Thyroid gland (tissue), 4 donors: ENCODE measurements around the gene UPB1.

Experiments used
- POLR2A ChIP-seq, 2 donors: fragments of 450-650 bp; IDR thresholded peaks; one replicate each; pipeline ENCODE4 v1.6.1; 2017; ENCODE audit warnings: antibody characterized with exemption in 2 of 2, mild to moderate bottlenecking in 2 of 2, moderate library complexity in 1 of 2
- TF ChIP-seq, protein P1 (sequence below), 6 experiments: fragments of 200-600 bp in 3 of 6; fragments of 450-650 bp in 3 of 6; sonication (generic) in 3 of 6; IDR thresholded peaks; one replicate each; pipeline ENCODE4 v1.5.1; 2016 to 2019; ENCODE audit warnings: antibody characterized with exemption in 6 of 6, mild to moderate bottlenecking in 2 of 6, inconsistent platforms in 1 of 6, moderate library complexity in 1 of 6

DNA sequence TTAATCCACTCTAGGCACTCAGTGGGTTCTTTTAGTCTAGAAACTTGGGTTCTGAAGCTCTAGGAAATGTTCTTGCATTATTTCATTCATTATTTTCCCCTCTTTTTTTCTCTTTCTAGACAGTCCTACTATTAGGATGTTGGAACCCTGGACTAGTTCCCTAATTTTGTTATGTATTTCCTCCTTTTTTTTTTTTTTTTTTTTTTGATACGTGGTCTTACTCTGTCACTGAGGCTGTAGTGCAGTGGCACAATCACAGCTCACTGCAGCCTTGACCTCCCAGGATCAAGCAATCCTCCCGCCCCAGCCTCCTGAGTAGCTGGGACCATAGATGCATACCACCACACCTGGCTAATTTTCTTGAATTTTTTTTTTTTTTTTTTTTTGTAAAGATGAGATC, 9.4 kb downstream of the UPB1 start:
- no peak for TF ChIP-seq POLR2A (IDR thresholded peaks at IDR 0.05)
- TF ChIP-seq, protein P1, sequence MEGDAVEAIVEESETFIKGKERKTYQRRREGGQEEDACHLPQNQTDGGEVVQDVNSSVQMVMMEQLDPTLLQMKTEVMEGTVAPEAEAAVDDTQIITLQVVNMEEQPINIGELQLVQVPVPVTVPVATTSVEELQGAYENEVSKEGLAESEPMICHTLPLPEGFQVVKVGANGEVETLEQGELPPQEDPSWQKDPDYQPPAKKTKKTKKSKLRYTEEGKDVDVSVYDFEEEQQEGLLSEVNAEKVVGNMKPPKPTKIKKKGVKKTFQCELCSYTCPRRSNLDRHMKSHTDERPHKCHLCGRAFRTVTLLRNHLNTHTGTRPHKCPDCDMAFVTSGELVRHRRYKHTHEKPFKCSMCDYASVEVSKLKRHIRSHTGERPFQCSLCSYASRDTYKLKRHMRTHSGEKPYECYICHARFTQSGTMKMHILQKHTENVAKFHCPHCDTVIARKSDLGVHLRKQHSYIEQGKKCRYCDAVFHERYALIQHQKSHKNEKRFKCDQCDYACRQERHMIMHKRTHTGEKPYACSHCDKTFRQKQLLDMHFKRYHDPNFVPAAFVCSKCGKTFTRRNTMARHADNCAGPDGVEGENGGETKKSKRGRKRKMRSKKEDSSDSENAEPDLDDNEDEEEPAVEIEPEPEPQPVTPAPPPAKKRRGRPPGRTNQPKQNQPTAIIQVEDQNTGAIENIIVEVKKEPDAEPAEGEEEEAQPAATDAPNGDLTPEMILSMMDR (IDR thresholded peaks at IDR 0.05) = no peak
